ENCODE results near the gene RCAN1.

RCAN1 gene

DNA sequence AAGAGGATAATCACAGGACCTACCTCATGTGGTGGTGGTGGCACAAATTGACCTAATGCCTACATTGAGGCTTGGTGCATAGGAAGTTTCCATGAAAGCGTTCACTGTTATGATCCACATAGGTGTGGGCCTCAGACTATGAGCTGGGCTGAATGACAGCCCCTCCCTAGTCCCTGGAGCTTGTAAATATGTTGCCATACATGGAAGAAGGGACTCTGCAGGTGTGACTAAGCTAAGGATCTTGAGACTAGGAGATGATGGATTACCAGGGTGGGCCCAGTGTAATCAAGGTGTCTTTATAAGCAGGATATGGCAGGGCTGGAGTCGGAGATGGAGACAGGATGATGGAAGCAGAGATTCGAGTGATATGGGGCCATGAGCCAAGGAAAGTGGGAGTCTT is 71.9 kb downstream of the RCAN1 start:
- ChIA-PET POLR2A (no interaction called here), CTCF (interaction anchor here (0.6 to 3.5 kb wide), 14 partner anchors 10 to 1352 kb away, joined by 3 to 38 read pairs (median 8); partner anchors contain the start of gene KCNE1)
- no peak for TF ChIP-seq ZNF416 (tag by site-specific recombination; IDR thresholded peaks at IDR 0.05)
- no peak for TF ChIP-seq ZNF768 (tag by site-specific recombination; IDR thresholded peaks at IDR 0.05)
- no peak for TF ChIP-seq SETDB1 (IDR thresholded peaks at IDR 0.05; ENCODE audit: insufficient read length, low read length)
- no peak for TF ChIP-seq SP3 (tag by site-specific recombination; IDR thresholded peaks at IDR 0.05)
- no peak for TF ChIP-seq GFI1B (tag by site-specific recombination; IDR thresholded peaks at IDR 0.05)
- no peak for TF ChIP-seq ZNF140 (tag by site-specific recombination; IDR thresholded peaks at IDR 0.05)
- TF ChIP-seq, protein P1, sequence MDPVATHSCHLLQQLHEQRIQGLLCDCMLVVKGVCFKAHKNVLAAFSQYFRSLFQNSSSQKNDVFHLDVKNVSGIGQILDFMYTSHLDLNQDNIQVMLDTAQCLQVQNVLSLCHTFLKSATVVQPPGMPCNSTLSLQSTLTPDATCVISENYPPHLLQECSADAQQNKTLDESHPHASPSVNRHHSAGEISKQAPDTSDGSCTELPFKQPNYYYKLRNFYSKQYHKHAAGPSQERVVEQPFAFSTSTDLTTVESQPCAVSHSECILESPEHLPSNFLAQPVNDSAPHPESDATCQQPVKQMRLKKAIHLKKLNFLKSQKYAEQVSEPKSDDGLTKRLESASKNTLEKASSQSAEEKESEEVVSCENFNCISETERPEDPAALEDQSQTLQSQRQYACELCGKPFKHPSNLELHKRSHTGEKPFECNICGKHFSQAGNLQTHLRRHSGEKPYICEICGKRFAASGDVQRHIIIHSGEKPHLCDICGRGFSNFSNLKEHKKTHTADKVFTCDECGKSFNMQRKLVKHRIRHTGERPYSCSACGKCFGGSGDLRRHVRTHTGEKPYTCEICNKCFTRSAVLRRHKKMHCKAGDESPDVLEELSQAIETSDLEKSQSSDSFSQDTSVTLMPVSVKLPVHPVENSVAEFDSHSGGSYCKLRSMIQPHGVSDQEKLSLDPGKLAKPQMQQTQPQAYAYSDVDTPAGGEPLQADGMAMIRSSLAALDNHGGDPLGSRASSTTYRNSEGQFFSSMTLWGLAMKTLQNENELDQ (tag by site-specific recombination; IDR thresholded peaks at IDR 0.05; ENCODE audit: low read depth) = no peak
- TF ChIP-seq ZNF169 (tag by site-specific recombination; IDR thresholded peaks at IDR 0.05) = no peak
- TF ChIP-seq IKZF3 (tag by site-specific recombination; IDR thresholded peaks at IDR 0.05) = no peak
- no peak for TF ChIP-seq ZNF2 (tag by site-specific recombination; IDR thresholded peaks at IDR 0.05)
- TF ChIP-seq ZNF404 (tag by site-specific recombination; IDR thresholded peaks at IDR 0.05) = no peak
- no peak for TF ChIP-seq BCL11B (tag by site-specific recombination; IDR thresholded peaks at IDR 0.05; ENCODE audit: low read depth)
- no peak for TF ChIP-seq WT1 (tag by site-specific recombination; IDR thresholded peaks at IDR 0.05)
- TF ChIP-seq ZNF423 (tag by site-specific recombination; IDR thresholded peaks at IDR 0.05) = no peak
- TF ChIP-seq, protein P2, sequence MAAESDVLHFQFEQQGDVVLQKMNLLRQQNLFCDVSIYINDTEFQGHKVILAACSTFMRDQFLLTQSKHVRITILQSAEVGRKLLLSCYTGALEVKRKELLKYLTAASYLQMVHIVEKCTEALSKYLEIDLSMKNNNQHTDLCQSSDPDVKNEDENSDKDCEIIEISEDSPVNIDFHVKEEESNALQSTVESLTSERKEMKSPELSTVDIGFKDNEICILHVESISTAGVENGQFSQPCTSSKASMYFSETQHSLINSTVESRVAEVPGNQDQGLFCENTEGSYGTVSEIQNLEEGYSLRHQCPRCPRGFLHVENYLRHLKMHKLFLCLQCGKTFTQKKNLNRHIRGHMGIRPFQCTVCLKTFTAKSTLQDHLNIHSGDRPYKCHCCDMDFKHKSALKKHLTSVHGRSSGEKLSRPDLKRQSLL (tag by site-specific recombination; IDR thresholded peaks at IDR 0.05) = no peak
- TF ChIP-seq ZNF658 (tag by site-specific recombination; IDR thresholded peaks at IDR 0.05) = no peak
- no peak for TF ChIP-seq ZNF292 (tag by site-specific recombination; IDR thresholded peaks at IDR 0.05; ENCODE audit: borderline replicate concordance, low read depth)
- Histone ChIP-seq H3K4me1 (ENCODE audit: control insufficient read depth, insufficient read depth, low read length) (no peaks in the 10 kb centered on the region), H3K9me3 (ENCODE audit: control insufficient read depth, insufficient read depth, low read depth, low read length) (no peaks in the 10 kb centered on the region), H3K36me3 (ENCODE audit: control insufficient read depth in 2 of 2, insufficient read depth in 1 of 2, low read length in 2 of 2) (no peaks in the 10 kb centered on the region), H3K4me3 (ENCODE audit: low read depth, low read length) (no peak overlapping the region), H3K27ac (ENCODE audit: extremely low read depth, low read depth, low read length) (no peak overlapping the region)

DNA sequence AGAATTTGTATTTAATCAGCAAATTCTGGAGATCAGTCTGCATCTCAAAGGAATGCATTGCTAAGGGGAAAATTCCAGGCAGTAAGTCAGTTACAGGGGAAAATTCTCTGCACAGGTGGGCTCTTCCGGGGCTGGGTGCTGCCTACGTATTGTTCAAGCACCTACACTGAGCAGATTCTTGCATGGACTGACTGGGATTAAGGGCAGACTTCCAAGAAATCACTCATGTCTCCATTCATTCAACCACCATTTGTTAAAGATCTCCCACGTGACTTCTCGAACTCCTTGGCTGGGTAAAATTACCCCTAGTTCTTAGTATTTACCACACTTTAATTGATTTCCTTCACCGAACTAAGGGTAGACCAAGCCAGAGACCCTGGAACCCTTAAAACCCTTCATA is 74.7 kb downstream of the RCAN1 start:
- H3K4me1 ChIP-seq (ENCODE audit: control insufficient read depth, insufficient read depth, low read length) = no peaks in the 10 kb centered on the region
- TF ChIP-seq ZNF302 (tag by site-specific recombination; IDR thresholded peaks at IDR 0.05; ENCODE audit: low read depth) (no peak), ZNF830 (tag by site-specific recombination; IDR thresholded peaks at IDR 0.05; ENCODE audit: low read depth) (no peak), ZNF416 (tag by site-specific recombination; IDR thresholded peaks at IDR 0.05) (no peak), ZNF292 (tag by site-specific recombination; IDR thresholded peaks at IDR 0.05; ENCODE audit: borderline replicate concordance, low read depth) (no peak), ZSCAN16 (tag by site-specific recombination; IDR thresholded peaks at IDR 0.05) (no peak), HOXA7 (CRISPR knock-in tag; IDR thresholded peaks at IDR 0.05; ENCODE audit: borderline replicate concordance) (no peak), ZNF660 (tag by site-specific recombination; IDR thresholded peaks at IDR 0.05) (no peak), EGR2 (tag by site-specific recombination; IDR thresholded peaks at IDR 0.05; ENCODE audit: low read depth) (no peak), ZNF324 (tag by site-specific recombination; IDR thresholded peaks at IDR 0.05) (no peak)
- TF ChIP-seq, protein P3, sequence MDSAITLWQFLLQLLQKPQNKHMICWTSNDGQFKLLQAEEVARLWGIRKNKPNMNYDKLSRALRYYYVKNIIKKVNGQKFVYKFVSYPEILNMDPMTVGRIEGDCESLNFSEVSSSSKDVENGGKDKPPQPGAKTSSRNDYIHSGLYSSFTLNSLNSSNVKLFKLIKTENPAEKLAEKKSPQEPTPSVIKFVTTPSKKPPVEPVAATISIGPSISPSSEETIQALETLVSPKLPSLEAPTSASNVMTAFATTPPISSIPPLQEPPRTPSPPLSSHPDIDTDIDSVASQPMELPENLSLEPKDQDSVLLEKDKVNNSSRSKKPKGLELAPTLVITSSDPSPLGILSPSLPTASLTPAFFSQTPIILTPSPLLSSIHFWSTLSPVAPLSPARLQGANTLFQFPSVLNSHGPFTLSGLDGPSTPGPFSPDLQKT (IDR thresholded peaks at IDR 0.05; ENCODE audit: borderline replicate concordance, low read depth, low read length) = no peak
- TF ChIP-seq, protein P4, sequence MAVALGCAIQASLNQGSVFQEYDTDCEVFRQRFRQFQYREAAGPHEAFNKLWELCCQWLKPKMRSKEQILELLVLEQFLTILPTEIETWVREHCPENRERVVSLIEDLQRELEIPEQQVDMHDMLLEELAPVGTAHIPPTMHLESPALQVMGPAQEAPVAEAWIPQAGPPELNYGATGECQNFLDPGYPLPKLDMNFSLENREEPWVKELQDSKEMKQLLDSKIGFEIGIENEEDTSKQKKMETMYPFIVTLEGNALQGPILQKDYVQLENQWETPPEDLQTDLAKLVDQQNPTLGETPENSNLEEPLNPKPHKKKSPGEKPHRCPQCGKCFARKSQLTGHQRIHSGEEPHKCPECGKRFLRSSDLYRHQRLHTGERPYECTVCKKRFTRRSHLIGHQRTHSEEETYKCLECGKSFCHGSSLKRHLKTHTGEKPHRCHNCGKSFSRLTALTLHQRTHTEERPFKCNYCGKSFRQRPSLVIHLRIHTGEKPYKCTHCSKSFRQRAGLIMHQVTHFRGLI (tag by site-specific recombination; IDR thresholded peaks at IDR 0.05) = no peak
- ChIA-PET CTCF (interaction anchor here (1.1 to 2.3 kb wide), 2 partner anchors 11 to 29 kb away, joined by 3 to 8 read pairs; no protein-coding TSS in a partner anchor), POLR2A (no interaction called here)
- H3K36me3 ChIP-seq (ENCODE audit: control insufficient read depth in 2 of 2, insufficient read depth in 1 of 2, low read length in 2 of 2) = no peaks in the 10 kb centered on the region
- no peaks in the 10 kb centered on the region for H3K9me3 ChIP-seq (ENCODE audit: control insufficient read depth, insufficient read depth, low read depth, low read length)
- no peak overlapping the region for H3K4me3 ChIP-seq (ENCODE audit: low read depth, low read length)
- no peak overlapping the region for H3K27ac ChIP-seq (ENCODE audit: extremely low read depth, low read depth, low read length)
